Left ventricle myocardium inferior (tissue), 1 donor: ENCODE measurements around the gene ETHE1. TPM values are rescaled to one million over a fixed set of nuclear protein-coding genes. Genes with fewer than 3 reads are reported as not detected.

Source experiments
- DNase-seq: peaks from one replicate; pipeline ENCODE4 v3.0.0-alpha.2; 2020
- H3K27ac ChIP-seq: fragments of 200-600 bp; replicated peaks from 2 replicates; pipeline ENCODE4 v1.8.0; 2021
- H3K27me3 ChIP-seq: fragments of 200-600 bp; 2 replicates; pipeline ENCODE4 v1.8.0; 2021; ENCODE audit warnings: low read depth
- H3K36me3 ChIP-seq: fragments of 200-600 bp; 2 replicates; pipeline ENCODE4 v1.8.0; 2021
- H3K4me1 ChIP-seq: fragments of 200-600 bp; 2 replicates; pipeline ENCODE4 v1.8.0; 2021
- H3K4me3 ChIP-seq: fragments of 200-600 bp; 2 replicates; pipeline ENCODE4 v1.8.0; 2021; ENCODE audit warnings: mild to moderate bottlenecking, moderate library complexity
- H3K9me3 ChIP-seq: fragments of 200-600 bp; replicated peaks from 2 replicates; pipeline ENCODE4 v1.8.0; 2021
- CTCF ChIP-seq: fragments of 200-600 bp; IDR thresholded peaks from 2 replicates; pipeline ENCODE4 v1.8.0; 2021; ENCODE audit warnings: antibody characterized with exemption, mild to moderate bottlenecking, borderline replicate concordance
- intact Hi-C: fragments of 100-400 bp; cut with micrococcal nuclease; formaldehyde crosslinking; loops from one replicate; pipeline ENCODE4 v1.11.0; 2022
- total RNA-seq: library from RNA; stranded (reverse); fragmentation: NEBNext Ultra II Directional; extraction: Animal tissue kit (Norgen Biotek cat#: 25700); gene quantifications from one replicate; pipeline ENCODE4 v1.2.1, GENCODE V29; 2021
- donor health status: DM: no; HTN: yes; CAD: no; lungs with severe emphysema.

The ETHE1 gene
- total RNA-seq, 1 donor from 2014 or later: 14.6 TPM

- Histone ChIP-seq H3K27me3 (no peaks in the 10 kb centered on the region), H3K27ac (no peak overlapping the region), H3K36me3 (peaks cover 9% of the 10 kb centered on the region), H3K9me3 (no peaks in the 10 kb centered on the region), H3K4me1 (peaks cover 38% of the 10 kb centered on the region), H3K4me3 (no peak overlapping the region)
- no peak for DNase-seq
- TF ChIP-seq CTCF: no peak
- intact Hi-C loops: no loop called here
Measured at GRCh38 chr19:43501661-43502418, 25.2 kb downstream of the ETHE1 start.

GRCh38 chr19:43499042-43499441, 28.0 kb downstream of the ETHE1 start:
- H3K36me3 ChIP-seq: peaks cover 34% of the 10 kb centered on the region
- no peak for DNase-seq
- intact Hi-C loops: no loop called here
- H3K4me3 ChIP-seq: no peak overlapping the region
- H3K27ac ChIP-seq: peak overlapping the region; percentile 59
- H3K4me1 ChIP-seq: peaks cover 27% of the 10 kb centered on the region
- H3K9me3 ChIP-seq: no peaks in the 10 kb centered on the region
- no peak for TF ChIP-seq CTCF
- no peaks in the 10 kb centered on the region for H3K27me3 ChIP-seq

- intact Hi-C loops: no loop called here
- no peak for DNase-seq
- peaks cover 25% of the 10 kb centered on the region for H3K4me1 ChIP-seq
- no peak overlapping the region for H3K4me3 ChIP-seq
- H3K27ac ChIP-seq: peak overlapping the region; percentile 59
- no peaks in the 10 kb centered on the region for H3K27me3 ChIP-seq
- no peaks in the 10 kb centered on the region for H3K9me3 ChIP-seq
- no peak for TF ChIP-seq CTCF
- peaks cover 40% of the 10 kb centered on the region for H3K36me3 ChIP-seq
Measured at GRCh38 chr19:43498233-43498842, 28.7 kb downstream of the ETHE1 start.

GRCh38 chr19:43496960-43497359, 30.0 kb downstream of the ETHE1 start:
- Histone ChIP-seq H3K4me1 (peaks cover 18% of the 10 kb centered on the region), H3K27me3 (no peaks in the 10 kb centered on the region), H3K9me3 (no peaks in the 10 kb centered on the region), H3K27ac (no peak overlapping the region), H3K4me3 (no peak overlapping the region), H3K36me3 (peaks cover 46% of the 10 kb centered on the region)
- TF ChIP-seq CTCF: no peak
- DNase-seq: no peak
- intact Hi-C loops: no loop called here

- Histone ChIP-seq H3K36me3 (peaks cover 46% of the 10 kb centered on the region), H3K27ac (no peak overlapping the region), H3K4me1 (peaks cover 18% of the 10 kb centered on the region), H3K9me3 (no peaks in the 10 kb centered on the region), H3K27me3 (no peaks in the 10 kb centered on the region), H3K4me3 (no peak overlapping the region)
- intact Hi-C loops: no loop called here
- no peak for TF ChIP-seq CTCF
- no peak for DNase-seq
Measured at GRCh38 chr19:43495082-43495481, 31.9 kb downstream of the ETHE1 start.
